A549 (cell line): ENCODE data around the gene MPDU1. TPM values are rescaled to one million over a fixed set of nuclear protein-coding genes. Genes with fewer than 3 reads are reported as not detected.

ENCODE experiments used
- ATAC-seq, 2 experiments: fragments of 200-7000 bp in 1 of 2; fragments of >200 bp in 1 of 2; cut with Nextera tagmentation in 1 of 2; cut with Tn5 transposase in 1 of 2; 3 replicates each; pipeline versions ENCODE4 v1.8.0 to v1.9.1; 2018 to 2020; ENCODE audit warnings: mild to moderate bottlenecking in 1 of 2, moderate library complexity in 1 of 2
- CTCF ChIA-PET: fragments of 300-600 bp; sonication (Branson Sonifier 250); formaldehyde crosslinking; extraction: SDS; loops from one replicate; lab custom pipeline; 2021; ENCODE audit warnings: antibody characterized with exemption, inconsistent platforms; lab: Yijun Ruan, JAX
- POLR2A ChIA-PET: fragments of 350-600 bp; formaldehyde crosslinking; extraction: SDS; loops from one replicate; lab custom pipeline; 2021; ENCODE audit warnings: antibody characterized with exemption, inconsistent platforms; lab: Yijun Ruan, JAX
- DNase-seq, 2 experiments: peaks; one replicate each; pipeline versions ENCODE4 v3.0.0 to v3.0.0-alpha.2; 2011 to 2016; ENCODE audit warnings: low read depth in 1 of 2, low spot score in 1 of 2
- FAIRE-seq: peaks from 2 replicates; lab custom pipeline; 2011; peaks lifted over from hg19 to GRCh38; lab: Jason Lieb, UNC
- H3K27ac ChIP-seq, 2 experiments: fragments of >200 bp; sonication (Bioruptor Twin); formaldehyde crosslinking; 3 replicates each; pipeline ENCODE4 v1.5.1; 2016 to 2017
- H3K4me1 ChIP-seq: fragments of >200 bp; sonication (Bioruptor Twin); formaldehyde crosslinking; 3 replicates; pipeline ENCODE4 v1.6.1; 2016
- H3K4me2 ChIP-seq: fragments of >200 bp; sonication (Bioruptor Twin); formaldehyde crosslinking; 3 replicates; pipeline ENCODE4 v1.6.1; 2016
- H3K4me3 ChIP-seq: fragments of >200 bp; sonication (Bioruptor Twin); formaldehyde crosslinking; 3 replicates; pipeline ENCODE4 v1.5.1; 2016
- H3K9me3 ChIP-seq: fragments of >200 bp; sonication (Bioruptor Twin); formaldehyde crosslinking; 3 replicates; pipeline ENCODE4 v1.6.1; 2016
- ATOH8 ChIP-seq: fragments of 250-450 bp; sonication (Bioruptor Pico); IDR thresholded peaks from 2 replicates; pipeline ENCODE4 v1.5.0; 2020; ENCODE audit warnings: low read depth, mild to moderate bottlenecking, moderate library complexity
- CHD2 ChIP-seq: fragments of 150-350 bp; IDR thresholded peaks from 2 replicates; pipeline ENCODE4 v1.6.1; 2014; ENCODE audit warnings: low read length; ENCODE audit not compliant: partially characterized antibody
- CTCF ChIP-seq: fragments of >200 bp; sonication (Bioruptor Twin); formaldehyde crosslinking; IDR thresholded peaks from 3 replicates; pipeline ENCODE4 v1.5.1; 2016
- EP300 ChIP-seq, 2 experiments: fragments of >200 bp; sonication (Bioruptor Twin); formaldehyde crosslinking; IDR thresholded peaks; 2 replicates in 1 of 2; 3 replicates in 1 of 2; pipeline ENCODE4 v1.6.1; 2016 to 2017
- ESRRA ChIP-seq: fragments of 150-350 bp; IDR thresholded peaks from 2 replicates; pipeline ENCODE4 v1.6.1; 2014; ENCODE audit warnings: mild to moderate bottlenecking, low read length, borderline replicate concordance
- FOSB ChIP-seq: fragments of 250-450 bp; sonication (Bioruptor Pico); IDR thresholded peaks from 2 replicates; pipeline ENCODE4 v1.5.0; 2020; ENCODE audit warnings: mild to moderate bottlenecking, moderate library complexity
- FOSL2 ChIP-seq, 2 experiments: fragments of 450-650 bp in 1 of 2; fragments of >200 bp in 1 of 2; sonication (Bioruptor Twin) in 1 of 2; formaldehyde crosslinking; IDR thresholded peaks; 2 replicates each; pipeline versions ENCODE4 v1.5.0 to v1.6.1; 2016 to 2020; ENCODE audit warnings: mild to moderate bottlenecking in 1 of 2, moderate library complexity in 1 of 2
- GATA3 ChIP-seq: IDR thresholded peaks from 2 replicates; pipeline ENCODE4 v1.6.1; 2012; ENCODE audit warnings: borderline replicate concordance
- HOXA7 ChIP-seq: fragments of 250-450 bp; sonication (Bioruptor Pico); IDR thresholded peaks from 2 replicates; pipeline ENCODE4 v1.5.0; 2020; ENCODE audit warnings: mild to moderate bottlenecking, moderate library complexity
- HOXB13 ChIP-seq: fragments of 250-450 bp; sonication (Bioruptor Pico); IDR thresholded peaks from 2 replicates; pipeline ENCODE4 v1.5.0; 2020; ENCODE audit warnings: low read depth, mild to moderate bottlenecking, moderate library complexity
- HOXB5 ChIP-seq: fragments of 250-450 bp; sonication (Bioruptor Pico); IDR thresholded peaks from 2 replicates; pipeline ENCODE4 v1.5.0; 2020; ENCODE audit warnings: mild to moderate bottlenecking, moderate library complexity
- JUN ChIP-seq, 2 experiments: fragments of >200 bp; sonication (Bioruptor Twin); formaldehyde crosslinking; IDR thresholded peaks; 2 replicates in 1 of 2; 3 replicates in 1 of 2; pipeline ENCODE4 v1.6.1; 2016 to 2017
- MYC ChIP-seq: IDR thresholded peaks from 2 replicates; pipeline ENCODE4 v1.6.1; 2012; ENCODE audit warnings: mild to moderate bottlenecking, inconsistent platforms, low read length, improper control_type of control experiment, borderline replicate concordance
- NFE2L2 ChIP-seq: fragments of 150-350 bp; conservative IDR thresholded peaks from 2 replicates; pipeline ENCODE4 v1.6.1; 2014; ENCODE audit warnings: low read length
- NR3C1 ChIP-seq: fragments of >200 bp; sonication (Bioruptor Twin); formaldehyde crosslinking; IDR thresholded peaks from 3 replicates; pipeline ENCODE4 v1.6.1; 2017
- REST ChIP-seq: fragments of 200-600 bp; sonication (generic); IDR thresholded peaks from 2 replicates; pipeline ENCODE4 v1.6.1; 2016; ENCODE audit warnings: antibody characterized with exemption, mild to moderate bottlenecking, moderate library complexity
- RFX5 ChIP-seq: fragments of 450-650 bp; IDR thresholded peaks from 2 replicates; pipeline ENCODE4 v1.7.1; 2014; ENCODE audit warnings: antibody characterized with exemption, mild to moderate bottlenecking, moderate library complexity
- ZNF302 ChIP-seq: fragments of 250-450 bp; sonication (Bioruptor Pico); IDR thresholded peaks from 2 replicates; pipeline ENCODE4 v1.9.0; 2021; ENCODE audit warnings: inconsistent platforms, mild to moderate bottlenecking, moderate library complexity
- ZSCAN20 ChIP-seq: fragments of 250-450 bp; sonication (Bioruptor Pico); IDR thresholded peaks from 2 replicates; pipeline ENCODE4 v1.8.0; 2022; ENCODE audit warnings: mild to moderate bottlenecking, moderate library complexity
- WGBS: methylation state at CpG from one replicate; pipeline ENCODE4 v1.1.6; 2017; ENCODE audit errors: missing lambda C conversion rate; 5-methylcytosine and 5-hydroxymethylcytosine counted together
- polyA plus RNA-seq, 4 experiments: library from polyadenylated mRNA; depleted of rRNA in 3 of 4; stranded (reverse); fragments of >200 nt; fragmentation: RNase III in 1 of 4; extraction: RNeasy Plus Mini Kit Qiagen cat#74134 plus additional on column Dnase treatment in 1 of 4; gene quantifications; 2 replicates in 3 of 4; 3 replicates in 1 of 4; pipeline ENCODE4 v1.2.3, GENCODE V29; 2011 to 2017

The MPDU1 gene
- polyA plus RNA-seq, 2 of the 4 experiments (the other 2 are of a cell fraction), result 134 to 148 TPM

GRCh38 chr17:7579834-7580603 lies 3.6 kb upstream of the MPDU1 start:
- POLR2A ChIA-PET, result interaction anchor here (0.6 to 2.9 kb wide), 10 partner anchors 10 to 110 kb away, joined by 3 to 30 read pairs (median 4); partner anchors contain the start of genes FXR2, POLR2A, SAT2 and SOX15
- Histone ChIP-seq H3K4me3 (no peak overlapping the region), H3K27ac (peak overlapping the region; percentile 64 to 79), H3K9me3 (no peaks in the 10 kb centered on the region), H3K4me1 (peaks cover 78% of the 10 kb centered on the region), H3K4me2 (peak overlapping the region; percentile 48)
- no peak for TF ChIP-seq REST
- TF ChIP-seq EP300 (IDR thresholded peaks at IDR 0.05), result no peak
- no peak for TF ChIP-seq JUN (IDR thresholded peaks at IDR 0.05)
- no peak for TF ChIP-seq CHD2
- TF ChIP-seq ZSCAN20 (CRISPR knock-in tag), result no peak
- TF ChIP-seq HOXA7 (CRISPR knock-in tag), result no peak
- no peak for TF ChIP-seq CTCF
- TF ChIP-seq ESRRA, result no peak
- no peak for TF ChIP-seq MYC
- TF ChIP-seq ATOH8 (CRISPR knock-in tag), result no peak
- TF ChIP-seq ZNF302, result no peak
- TF ChIP-seq FOSL2 (IDR thresholded peaks at IDR 0.05), result no peak
- TF ChIP-seq FOSL2 (CRISPR knock-in tag; IDR thresholded peaks at IDR 0.05), result no peak
- TF ChIP-seq NR3C1, result no peak
- no peak for TF ChIP-seq HOXB5 (CRISPR knock-in tag)
- TF ChIP-seq GATA3, result no peak
- TF ChIP-seq HOXB13 (CRISPR knock-in tag), result no peak
- no peak for TF ChIP-seq RFX5
- TF ChIP-seq NFE2L2, result no peak
- TF ChIP-seq FOSB (CRISPR knock-in tag), result no peak
- FAIRE-seq (no peak), DNase-seq (no peak), ATAC-seq (peak; percentile 4 to 9)
- WGBS, result 77% methylated on average over 10 of the region's 12 CpGs
- CTCF ChIA-PET, result interaction anchor here (0.7 to 12.1 kb wide), 9 partner anchors 10 to 255 kb away, joined by 3 to 184 read pairs (median 8); partner anchors contain the start of genes DNAH2, FXR2, SOX15 and TP53
